ENCODE results near the gene DAPK3.
"Not testable (repeated sequence)": the region's sequence is repeated elsewhere in the genome, so short reads cannot be mapped to it uniquely, and the experiment has no call there.

Gene DAPK3

GRCh38 chr19:4000798-4001197, 29.9 kb upstream of the DAPK3 start:
- not testable (repeated sequence) for FAIRE-seq

DNA sequence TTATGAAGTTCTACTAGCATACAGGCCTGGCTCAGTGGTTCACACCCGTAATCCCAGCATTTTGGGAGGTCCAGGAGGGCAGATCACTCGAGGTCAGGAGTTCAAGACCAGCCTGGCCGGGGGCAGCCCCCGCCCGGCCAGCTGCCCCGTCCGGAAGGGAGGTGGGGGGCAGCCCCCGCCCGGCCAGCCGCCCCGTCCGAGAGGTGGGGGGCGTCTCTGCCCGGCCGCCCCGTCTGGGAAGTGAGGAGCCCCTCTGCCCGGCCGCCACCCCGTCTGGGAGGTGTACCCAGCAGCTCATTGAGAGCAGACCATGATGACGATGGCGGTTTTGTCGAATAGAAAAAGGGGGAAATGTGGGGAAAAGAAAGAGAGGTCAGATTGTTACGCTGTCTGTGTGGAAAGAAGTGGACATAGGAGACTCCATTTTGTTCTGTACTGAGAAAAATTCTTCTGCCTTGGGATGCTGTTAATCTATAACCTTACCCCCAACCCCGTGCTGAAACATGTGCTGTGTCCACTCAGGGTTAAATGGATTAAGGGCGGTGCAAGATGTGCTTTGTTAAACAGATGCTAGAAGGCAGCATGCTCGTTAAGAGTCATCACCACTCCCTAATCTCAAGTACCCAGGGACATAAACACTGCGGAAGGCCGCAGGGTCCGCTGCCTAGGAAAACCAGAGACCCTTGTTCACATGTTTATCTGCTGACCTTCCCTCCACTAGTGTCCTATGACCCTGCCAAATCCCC, 27.9 kb upstream of the DAPK3 start:
- not testable (repeated sequence) for FAIRE-seq

- FAIRE-seq = no peak
Measured at GRCh38 chr19:3995607-3996006, 24.7 kb upstream of the DAPK3 start.

GRCh38 chr19:3990815-3991117, 19.9 kb upstream of the DAPK3 start:
- no peak for FAIRE-seq

- peak; percentile 11 for FAIRE-seq
Measured at GRCh38 chr19:3987619-3988371, 16.9 kb upstream of the DAPK3 start.

DNA sequence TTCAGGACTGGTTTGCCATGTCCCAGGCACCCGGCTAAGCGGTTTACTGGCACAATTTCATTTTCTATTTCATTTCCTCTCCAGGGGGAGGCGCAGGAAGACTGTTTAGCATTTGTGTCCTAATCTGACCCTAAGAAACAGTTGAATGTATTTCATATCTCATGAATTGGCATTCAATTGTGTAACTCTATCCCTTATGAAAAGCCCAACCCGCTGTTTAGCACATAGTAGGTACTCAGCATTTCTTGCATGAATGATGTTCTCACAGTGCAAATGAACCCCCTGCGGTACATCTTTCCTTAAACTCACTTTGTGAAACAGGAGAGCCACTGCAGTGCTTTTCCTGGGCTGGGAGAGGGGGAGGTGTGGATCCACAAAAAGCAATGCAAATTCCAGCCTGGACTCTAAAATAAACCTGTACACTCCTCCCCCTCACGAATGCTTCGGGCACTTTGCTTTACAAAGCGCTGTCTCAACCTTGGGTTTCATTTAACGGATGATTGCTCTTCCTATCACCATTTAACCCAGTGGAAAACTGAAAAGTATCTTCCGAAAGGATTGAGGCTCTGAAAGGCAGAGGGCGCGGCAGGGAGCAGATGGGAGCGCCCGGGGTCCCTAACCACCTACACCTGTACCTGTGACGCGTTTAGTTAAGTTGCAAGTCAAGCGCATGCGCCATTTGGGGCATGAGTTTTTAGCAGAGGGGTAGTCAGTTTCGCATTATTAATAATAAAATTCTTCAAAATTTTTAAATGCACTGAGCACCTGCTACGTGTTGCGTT, 15.6 kb upstream of the DAPK3 start:
- peak; percentile 91 for FAIRE-seq

- no peak for FAIRE-seq
Measured at GRCh38 chr19:3985643-3986259, 14.9 kb upstream of the DAPK3 start.

DNA sequence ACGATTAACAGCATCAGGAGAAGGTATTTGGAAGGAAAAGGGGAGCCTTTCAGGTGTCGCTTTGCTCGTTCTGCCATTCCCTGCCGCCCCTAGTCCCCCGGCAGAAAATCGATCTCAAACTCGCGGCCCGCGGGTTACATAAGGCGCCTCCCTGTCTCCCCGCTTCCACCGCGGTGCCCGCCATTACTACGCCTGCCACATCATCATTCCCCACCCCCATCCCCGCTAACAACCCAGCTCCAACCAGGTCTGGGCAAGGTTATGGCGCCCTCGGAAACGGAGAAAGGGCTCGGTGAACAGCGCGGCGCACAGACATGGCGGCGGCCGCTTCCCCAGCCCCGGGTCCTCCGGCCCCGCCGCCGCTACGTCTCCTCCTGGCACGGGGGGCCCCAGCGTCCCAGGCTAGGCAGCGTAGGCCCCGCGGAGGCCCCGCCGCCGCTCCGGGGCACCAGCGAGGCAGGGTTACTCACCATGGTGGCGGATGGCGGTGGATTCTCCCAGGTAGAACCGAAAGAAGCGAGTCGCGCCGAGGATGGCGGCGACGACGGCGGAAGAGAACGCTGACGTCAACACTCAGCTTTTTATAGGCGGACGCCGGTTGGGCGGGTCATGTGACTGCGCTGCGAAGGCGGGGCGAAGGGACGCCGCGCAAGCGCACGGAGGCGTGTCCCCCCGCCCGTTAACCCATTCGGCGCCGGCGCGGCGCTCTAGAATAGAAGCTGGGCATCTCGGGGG, 14.2 kb upstream of the DAPK3 start, which contains the start of gene EEF2:
Gene EEF2, minus strand, starts transcription at position 556 of the 735 bp plus-strand sequence. Its CDS starts 83 bp downstream, at position 473.
- FAIRE-seq = no peak

- no peak for FAIRE-seq
Measured at GRCh38 chr19:3984584-3984907, 13.6 kb upstream of the DAPK3 start.

GRCh38 chr19:3983936-3984583, 13.2 kb upstream of the DAPK3 start:
- FAIRE-seq = no peak

GRCh38 chr19:3983542-3983914, 12.6 kb upstream of the DAPK3 start:
- no peak for FAIRE-seq

DNA sequence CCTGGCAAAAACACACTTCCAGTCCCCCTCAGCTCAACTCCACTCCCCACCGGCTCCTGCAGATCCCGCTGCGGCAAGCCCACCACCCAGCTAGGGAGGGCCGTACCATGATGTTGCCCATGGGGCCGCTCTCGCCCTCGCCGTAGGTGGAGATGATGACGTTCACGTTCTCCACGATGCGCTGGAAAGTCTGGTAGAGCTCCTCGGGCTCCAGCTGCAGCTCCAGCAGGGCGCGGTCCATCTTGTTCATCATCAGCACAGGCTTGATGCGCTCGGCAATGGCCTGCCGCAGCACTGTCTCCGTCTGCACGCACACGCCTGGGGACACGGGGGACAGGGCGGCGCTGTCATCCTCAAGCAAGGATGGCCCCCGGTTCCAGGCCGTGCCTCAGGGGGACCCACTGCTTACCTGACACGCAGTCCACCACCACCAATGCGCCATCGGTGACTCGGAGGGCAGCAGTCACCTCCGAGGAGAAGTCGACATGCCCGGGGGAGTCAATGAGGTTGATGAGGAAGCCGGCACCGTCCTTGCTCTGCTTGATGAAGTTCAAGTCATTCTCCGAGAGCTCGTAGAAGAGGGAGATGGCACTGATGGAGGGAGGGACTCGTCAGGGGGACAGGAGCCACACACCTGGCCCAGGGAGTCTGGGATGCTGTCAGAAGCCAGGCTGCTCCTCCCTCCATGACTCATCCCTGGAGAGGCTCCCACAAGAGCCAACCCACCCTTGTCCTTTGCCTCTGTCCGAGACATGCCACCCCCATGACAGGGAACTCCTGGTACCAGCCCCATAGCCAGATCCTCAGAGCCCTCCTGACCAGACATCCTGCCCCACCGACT, 12.0 kb upstream of the DAPK3 start:
- FAIRE-seq = no peak

- FAIRE-seq = no peak
Measured at GRCh38 chr19:3981736-3982681, 11.1 kb upstream of the DAPK3 start.

GRCh38 chr19:3981373-3981735, 10.5 kb upstream of the DAPK3 start:
- FAIRE-seq = no peak

DNA sequence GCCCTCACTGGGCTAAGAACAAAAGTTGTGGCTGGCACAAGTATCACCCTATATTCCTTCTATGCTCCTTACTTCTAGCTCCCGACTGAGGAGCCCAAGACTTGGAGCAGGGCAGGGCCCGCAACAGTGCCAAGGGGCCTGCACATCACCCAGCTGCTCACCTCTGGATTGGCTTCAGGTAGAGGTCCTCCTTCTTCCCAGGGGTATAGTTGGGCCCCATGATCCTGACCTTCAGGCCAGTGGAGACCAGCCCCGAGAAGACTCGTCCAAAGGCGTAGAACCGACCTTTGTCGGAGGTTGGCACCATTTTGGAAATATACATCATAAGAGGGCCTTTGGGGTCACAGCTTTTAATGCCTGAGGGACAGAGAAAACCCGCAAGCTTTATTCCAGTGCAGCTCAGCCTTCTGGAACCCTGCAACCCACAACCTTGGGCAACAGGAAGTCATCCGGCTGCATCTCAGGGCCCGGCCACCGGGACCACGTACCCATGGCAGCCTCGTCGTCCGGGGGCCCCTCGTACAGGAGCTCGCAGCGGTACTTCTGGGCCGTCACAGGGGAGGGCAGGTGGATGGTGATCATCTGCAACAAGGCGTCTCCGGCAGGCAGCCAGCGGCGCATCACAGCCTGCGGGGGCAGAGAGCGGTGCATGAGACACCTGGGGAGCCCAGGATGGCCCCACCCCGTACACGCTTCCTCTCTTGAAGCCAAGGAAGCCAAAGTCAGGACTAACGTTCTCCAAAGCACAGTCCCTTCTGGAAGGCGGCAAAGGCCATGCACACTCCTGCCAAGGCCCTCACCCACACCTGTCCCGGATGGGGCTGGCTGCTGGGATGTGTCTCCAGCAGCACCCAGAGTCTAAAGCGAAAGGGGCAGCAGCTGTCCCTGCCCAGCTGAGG, 9.7 kb upstream of the DAPK3 start:
- FAIRE-seq = no peak

- FAIRE-seq = no peak
Measured at GRCh38 chr19:3979674-3980352, 8.9 kb upstream of the DAPK3 start.

DNA sequence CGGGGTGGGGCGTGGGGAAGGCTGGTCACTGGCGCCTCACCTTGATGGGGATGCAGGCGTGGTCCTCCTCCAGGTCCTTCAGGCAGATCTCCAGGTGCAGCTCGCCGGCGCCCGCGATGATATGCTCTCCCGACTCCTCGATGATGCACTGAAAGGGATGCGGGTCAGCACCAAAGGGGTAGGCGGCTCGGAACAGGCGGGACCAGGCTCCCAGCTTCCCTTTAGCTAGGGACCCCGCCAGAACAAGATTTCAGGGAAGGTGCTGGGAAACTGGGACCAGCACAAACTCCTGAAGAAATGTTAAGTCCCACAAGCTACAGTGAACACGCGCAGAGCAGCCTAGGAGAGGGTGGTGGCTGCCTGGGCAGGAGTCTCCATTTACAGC, 8.4 kb upstream of the DAPK3 start:
- FAIRE-seq = no peak

GRCh38 chr19:3978145-3978544, 7.2 kb upstream of the DAPK3 start:
- no peak for FAIRE-seq
